Upper lobe of left lung (tissue), 4 donors: ENCODE data around the gene SHROOM2.

Experiments
- CTCF ChIP-seq, 6 experiments: fragments of 450-650 bp in 4 of 6; fragments of 200-600 bp in 2 of 6; sonication (generic) in 2 of 6; IDR thresholded peaks; one replicate each; pipeline ENCODE4 v1.5.1; 2016 to 2019; ENCODE audit warnings: antibody characterized with exemption in 6 of 6
- POLR2AphosphoS5 ChIP-seq, 2 donors: sonication (generic); formaldehyde crosslinking; IDR thresholded peaks; one replicate each; pipeline ENCODE4 v1.5.1; 2017; ENCODE audit warnings: antibody characterized with exemption in 2 of 2

- no peak for TF ChIP-seq POLR2AphosphoS5 (IDR thresholded peaks at IDR 0.05)
- TF ChIP-seq CTCF (IDR thresholded peaks at IDR 0.05) = no peak
These were observed 65.7 kb downstream of the SHROOM2 start for GRCh38 chrX:9851890-9852289.
